ENCODE data around the gene TOP3B.

Gene TOP3B

DNA sequence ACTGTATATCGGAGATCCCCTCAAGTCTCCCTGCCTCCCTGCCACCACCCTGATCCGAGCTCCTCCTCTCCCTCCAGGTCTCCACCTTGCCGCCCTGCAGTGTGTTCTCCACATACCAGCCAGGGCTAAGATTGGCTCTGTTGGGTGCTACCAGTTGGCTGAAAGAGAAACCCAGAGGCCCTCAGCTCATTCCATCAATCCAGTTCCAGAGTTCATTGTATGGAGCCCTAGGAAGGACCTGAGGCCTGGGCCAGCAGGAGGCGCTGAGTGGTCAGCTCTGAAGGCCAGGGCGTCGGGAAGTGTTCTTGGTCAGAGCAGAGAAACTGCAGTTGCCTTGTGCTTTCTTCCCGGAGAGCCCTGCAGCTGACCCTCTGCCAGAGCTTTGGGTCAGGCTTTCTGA is 2.2 kb upstream of the TOP3B start:
- H4K12ac ChIP-seq (ENCODE audit: low read depth, low read length): no peak overlapping the region
- H3K79me1 ChIP-seq (ENCODE audit: low read length): peaks cover 5% of the 10 kb centered on the region
- H3K4me1 ChIP-seq (ENCODE audit: control insufficient read depth in 1 of 2, insufficient read depth in 2 of 2, low read length in 2 of 2): peaks cover 0 to 2% of the 10 kb centered on the region in 2 experiments
- H2BK12ac ChIP-seq (ENCODE audit: low read length): no peak overlapping the region
- H3K9me3 ChIP-seq (ENCODE audit: insufficient read depth, low read depth, low read length): peaks cover 2% of the 10 kb centered on the region
- no peaks in the 10 kb centered on the region for H3K27me3 ChIP-seq (ENCODE audit: insufficient read depth, low read length)
- H3K27ac ChIP-seq (ENCODE audit: low read depth, low read length): no peak overlapping the region
- H4K8ac ChIP-seq (ENCODE audit: low read depth, low read length): no peak overlapping the region
- H2BK120ac ChIP-seq (ENCODE audit: insufficient read depth, low read length, poor library complexity): no peak overlapping the region
- no peak overlapping the region for H2AK5ac ChIP-seq (ENCODE audit: low read length)
- no peak overlapping the region for H3K18ac ChIP-seq (ENCODE audit: low read length)
- H3K79me2 ChIP-seq (ENCODE audit: control insufficient read depth, insufficient read depth, low read length, poor library complexity): peaks cover 5% of the 10 kb centered on the region
- H3K9ac ChIP-seq (ENCODE audit: low read length): no peak overlapping the region
- H3K4me2 ChIP-seq (ENCODE audit: low read length): no peak overlapping the region
- H3K14ac ChIP-seq (ENCODE audit: low read length): no peak overlapping the region
- H3K4ac ChIP-seq (ENCODE audit: low read depth, low read length): no peak overlapping the region
- no CpG with 5 or more reads among the region's 7 CpGs for WGBS (ENCODE audit: extremely low coverage, insufficient coverage, insufficient read length)
- H2AFZ ChIP-seq (ENCODE audit: insufficient read depth, low read length, poor library complexity): no peak overlapping the region
- no peak overlapping the region for H2BK5ac ChIP-seq (ENCODE audit: low read depth, low read length, poor library complexity)
- no peak overlapping the region for H3K23ac ChIP-seq (ENCODE audit: low read length)
- no peak overlapping the region for H4K91ac ChIP-seq (ENCODE audit: low read depth, low read length)
- H3K4me3 ChIP-seq (ENCODE audit: low read depth, low read length): no peak overlapping the region
- H3K36me3 ChIP-seq (ENCODE audit: control insufficient read depth in 1 of 2, insufficient read depth in 2 of 2, low read length in 2 of 2): no peaks in the 10 kb centered on the region
- DNase-seq: peak; percentile 29 to 59

GRCh38 chr22:21981874-21982273 is 713 bp downstream of the TOP3B start:
- peak overlapping the region; percentile 90 for H3K14ac ChIP-seq (ENCODE audit: low read length)
- H4K12ac ChIP-seq (ENCODE audit: low read depth, low read length): peak overlapping the region; percentile 98
- peaks cover 2% of the 10 kb centered on the region for H3K9me3 ChIP-seq (ENCODE audit: insufficient read depth, low read depth, low read length)

DNA sequence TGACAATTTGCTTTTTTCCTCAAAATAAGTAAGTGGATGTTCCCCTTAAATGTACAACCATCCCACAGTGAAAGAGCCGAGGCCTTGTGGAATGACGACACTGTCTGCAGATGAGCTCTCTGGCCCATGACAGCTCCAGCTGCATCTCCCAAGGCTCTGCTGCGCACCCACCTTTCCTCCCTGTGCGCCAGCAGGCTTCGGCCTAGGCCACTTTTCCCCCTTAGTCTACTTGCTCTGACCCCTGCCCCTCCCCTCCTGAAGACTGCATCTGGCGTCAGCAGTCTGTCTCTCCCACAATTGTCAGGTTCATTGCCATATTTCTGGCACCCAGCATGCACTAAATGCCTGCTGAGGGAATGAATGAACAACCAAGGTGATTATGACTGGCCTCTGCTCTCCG is 2.0 kb downstream of the TOP3B start:
- H3K27ac ChIP-seq (ENCODE audit: low read depth, low read length): no peak overlapping the region
- no peak overlapping the region for H3K4me2 ChIP-seq (ENCODE audit: low read length)
- WGBS (ENCODE audit: extremely low coverage, insufficient coverage, insufficient read length): no CpG with 5 or more reads among the region's 7 CpGs
- DNase-seq: no peak
- H2AK5ac ChIP-seq (ENCODE audit: low read length): no peak overlapping the region
- H2AFZ ChIP-seq (ENCODE audit: insufficient read depth, low read length, poor library complexity): no peak overlapping the region
- H3K4me1 ChIP-seq (ENCODE audit: control insufficient read depth in 1 of 2, insufficient read depth in 2 of 2, low read length in 2 of 2): peaks cover 0 to 2% of the 10 kb centered on the region in 2 experiments
- H3K9ac ChIP-seq (ENCODE audit: low read length): no peak overlapping the region
- H3K4me3 ChIP-seq (ENCODE audit: low read depth, low read length): no peak overlapping the region
- no peak overlapping the region for H3K14ac ChIP-seq (ENCODE audit: low read length)
- H3K36me3 ChIP-seq (ENCODE audit: control insufficient read depth in 1 of 2, insufficient read depth in 2 of 2, low read length in 2 of 2): peaks cover 10 to 13% of the 10 kb centered on the region in 2 experiments
- no peak overlapping the region for H4K8ac ChIP-seq (ENCODE audit: low read depth, low read length)
- peaks cover 5% of the 10 kb centered on the region for H3K79me2 ChIP-seq (ENCODE audit: control insufficient read depth, insufficient read depth, low read length, poor library complexity)
- no peak overlapping the region for H3K23ac ChIP-seq (ENCODE audit: low read length)
- no peaks in the 10 kb centered on the region for H3K27me3 ChIP-seq (ENCODE audit: insufficient read depth, low read length)
- H3K18ac ChIP-seq (ENCODE audit: low read length): no peak overlapping the region
- no peak overlapping the region for H4K91ac ChIP-seq (ENCODE audit: low read depth, low read length)
- H2BK5ac ChIP-seq (ENCODE audit: low read depth, low read length, poor library complexity): no peak overlapping the region
- no peak overlapping the region for H4K12ac ChIP-seq (ENCODE audit: low read depth, low read length)
- peaks cover 2% of the 10 kb centered on the region for H3K9me3 ChIP-seq (ENCODE audit: insufficient read depth, low read depth, low read length)
- no peak overlapping the region for H2BK120ac ChIP-seq (ENCODE audit: insufficient read depth, low read length, poor library complexity)
- no peak overlapping the region for H3K4ac ChIP-seq (ENCODE audit: low read depth, low read length)
- no peak overlapping the region for H2BK12ac ChIP-seq (ENCODE audit: low read length)
- H3K79me1 ChIP-seq (ENCODE audit: low read length): peaks cover 5% of the 10 kb centered on the region

More at GRCh38 chr22:21981874-21982273, 713 bp downstream of the TOP3B start:
- peaks cover 5% of the 10 kb centered on the region for H3K79me1 ChIP-seq (ENCODE audit: low read length)
- peaks cover 0 to 2% of the 10 kb centered on the region in 2 experiments for H3K4me1 ChIP-seq (ENCODE audit: control insufficient read depth in 1 of 2, insufficient read depth in 2 of 2, low read length in 2 of 2)
- peak overlapping the region; percentile 95 for H4K91ac ChIP-seq (ENCODE audit: low read depth, low read length)
- no peak overlapping the region for H2AFZ ChIP-seq (ENCODE audit: insufficient read depth, low read length, poor library complexity)
- H2AK5ac ChIP-seq (ENCODE audit: low read length): no peak overlapping the region
- H4K8ac ChIP-seq (ENCODE audit: low read depth, low read length): peak overlapping the region; percentile 100
- H3K27me3 ChIP-seq (ENCODE audit: insufficient read depth, low read length): no peaks in the 10 kb centered on the region
- no peak overlapping the region for H3K27ac ChIP-seq (ENCODE audit: low read depth, low read length)
- peak overlapping the region; percentile 87 for H3K9ac ChIP-seq (ENCODE audit: low read length)
- H3K4me2 ChIP-seq (ENCODE audit: low read length): peak overlapping the region; percentile 87
- peak overlapping the region; percentile 2 for H2BK5ac ChIP-seq (ENCODE audit: low read depth, low read length, poor library complexity)
- H3K36me3 ChIP-seq (ENCODE audit: control insufficient read depth in 1 of 2, insufficient read depth in 2 of 2, low read length in 2 of 2): peaks cover 10 to 11% of the 10 kb centered on the region in 2 experiments
- H3K4ac ChIP-seq (ENCODE audit: low read depth, low read length): peak overlapping the region; percentile 88
- no CpG with 5 or more reads among the region's 2 CpGs for WGBS (ENCODE audit: extremely low coverage, insufficient coverage, insufficient read length)
- H3K23ac ChIP-seq (ENCODE audit: low read length): no peak overlapping the region
- no peak overlapping the region for H3K18ac ChIP-seq (ENCODE audit: low read length)
- no peak overlapping the region for H2BK12ac ChIP-seq (ENCODE audit: low read length)
- H3K4me3 ChIP-seq (ENCODE audit: low read depth, low read length): peak overlapping the region; percentile 88
- no peak for DNase-seq
- H3K79me2 ChIP-seq (ENCODE audit: control insufficient read depth, insufficient read depth, low read length, poor library complexity): peaks cover 5% of the 10 kb centered on the region
- no peak overlapping the region for H2BK120ac ChIP-seq (ENCODE audit: insufficient read depth, low read length, poor library complexity)

- WGBS (ENCODE audit: extremely low coverage, insufficient coverage, insufficient read length): no CpG with 5 or more reads among the region's 11 CpGs
- no peak overlapping the region for H2AK5ac ChIP-seq (ENCODE audit: low read length)
- H3K27me3 ChIP-seq (ENCODE audit: insufficient read depth, low read length): no peaks in the 10 kb centered on the region
- H3K4ac ChIP-seq (ENCODE audit: low read depth, low read length): no peak overlapping the region
- no peak overlapping the region for H2BK120ac ChIP-seq (ENCODE audit: insufficient read depth, low read length, poor library complexity)
- peaks cover 2% of the 10 kb centered on the region for H3K9me3 ChIP-seq (ENCODE audit: insufficient read depth, low read depth, low read length)
- no peak for DNase-seq
- no peak overlapping the region for H3K27ac ChIP-seq (ENCODE audit: low read depth, low read length)
- no peak overlapping the region for H3K4me2 ChIP-seq (ENCODE audit: low read length)
- no peak overlapping the region for H2BK5ac ChIP-seq (ENCODE audit: low read depth, low read length, poor library complexity)
- no peak overlapping the region for H2BK12ac ChIP-seq (ENCODE audit: low read length)
- H3K14ac ChIP-seq (ENCODE audit: low read length): no peak overlapping the region
- H3K9ac ChIP-seq (ENCODE audit: low read length): no peak overlapping the region
- no peak overlapping the region for H3K18ac ChIP-seq (ENCODE audit: low read length)
- no peak overlapping the region for H4K91ac ChIP-seq (ENCODE audit: low read depth, low read length)
- no peak overlapping the region for H2AFZ ChIP-seq (ENCODE audit: insufficient read depth, low read length, poor library complexity)
- H4K12ac ChIP-seq (ENCODE audit: low read depth, low read length): no peak overlapping the region
- peaks cover 27 to 30% of the 10 kb centered on the region in 2 experiments for H3K36me3 ChIP-seq (ENCODE audit: control insufficient read depth in 1 of 2, insufficient read depth in 2 of 2, low read length in 2 of 2)
- no peak overlapping the region for H3K4me3 ChIP-seq (ENCODE audit: low read depth, low read length)
- no peak overlapping the region for H3K23ac ChIP-seq (ENCODE audit: low read length)
- peaks cover 5% of the 10 kb centered on the region for H3K79me2 ChIP-seq (ENCODE audit: control insufficient read depth, insufficient read depth, low read length, poor library complexity)
- H4K8ac ChIP-seq (ENCODE audit: low read depth, low read length): no peak overlapping the region
- peaks cover 5% of the 10 kb centered on the region for H3K79me1 ChIP-seq (ENCODE audit: low read length)
- H3K4me1 ChIP-seq (ENCODE audit: control insufficient read depth in 1 of 2, insufficient read depth in 2 of 2, low read length in 2 of 2): peaks cover 0 to 2% of the 10 kb centered on the region in 2 experiments
These were observed 3.8 kb downstream of the TOP3B start for GRCh38 chr22:21978564-21979386.
